Activated gamma-delta T cell treated with anti-CD3 and anti-CD28 coated beads, Interleukin-2, amount 50 U/mL, for 16 hours (primary cell): ENCODE results near the gene GJA8.
A peak's percentile ranks its signal among the peaks of the same experiment; 100 is the strongest.
"Not testable (repeated sequence)": the region's sequence is repeated elsewhere in the genome, so short reads cannot be mapped to it uniquely, and the experiment has no call there.

Experiments
- DNase-seq: peaks from one replicate; pipeline ENCODE4 v3.0.0-alpha.2; 2020; ENCODE audit warnings: low read depth

GJA8 gene

DNA sequence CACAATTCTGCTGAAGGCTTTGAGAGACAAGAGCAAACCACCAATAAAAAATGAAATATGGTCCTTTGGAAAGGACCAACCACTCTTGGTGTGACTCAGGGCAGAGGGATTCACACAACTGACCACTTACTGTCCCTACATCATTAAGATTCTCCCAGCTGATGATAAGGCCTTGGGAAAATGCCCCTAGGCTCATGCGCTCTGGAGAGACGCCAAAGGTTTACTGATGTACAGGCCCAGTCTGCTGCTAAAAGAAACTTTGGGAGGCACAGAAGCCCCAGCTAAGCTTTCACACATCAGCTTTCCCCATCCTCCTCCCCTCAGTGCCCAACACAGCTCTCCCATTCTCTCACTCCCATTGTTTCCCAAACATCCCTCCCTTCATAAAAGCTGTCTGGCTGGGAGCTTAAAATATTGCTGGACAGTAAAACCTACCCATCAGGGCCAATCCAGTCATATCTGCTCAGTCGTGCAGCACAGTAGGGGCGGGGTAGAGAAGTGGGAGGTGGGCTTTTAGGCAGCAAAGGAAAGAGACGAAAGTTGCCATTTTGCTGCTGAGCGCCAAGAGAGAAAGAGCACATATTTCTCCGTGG is at the start of gene GJA8:
Gene GJA8 (plus strand): TSS at position 543 of the 593 bp plus-strand sequence. CDS start 5,161 bp downstream, outside the sequence.
- no peak for DNase-seq

DNA sequence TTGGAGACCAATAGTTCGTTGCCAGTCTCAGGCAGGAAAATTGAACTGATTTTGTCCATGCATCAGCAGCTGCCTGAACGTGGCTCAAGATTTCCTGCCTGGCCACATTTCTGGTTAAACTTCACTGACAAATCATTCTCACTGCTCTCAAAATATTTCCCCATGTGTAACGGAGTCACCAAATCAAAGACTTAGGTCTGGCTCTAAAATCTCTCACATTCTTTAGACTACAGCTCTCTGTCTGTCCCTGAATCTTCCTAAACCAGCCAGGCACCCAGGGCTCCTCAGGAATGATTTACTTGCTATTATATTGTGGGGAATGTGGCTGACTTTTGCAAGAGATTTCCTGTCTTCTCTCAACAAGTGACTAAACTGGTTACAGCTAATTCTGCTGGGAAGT is 49.2 kb upstream of the GJA8 start:
- no peak for DNase-seq

DNA sequence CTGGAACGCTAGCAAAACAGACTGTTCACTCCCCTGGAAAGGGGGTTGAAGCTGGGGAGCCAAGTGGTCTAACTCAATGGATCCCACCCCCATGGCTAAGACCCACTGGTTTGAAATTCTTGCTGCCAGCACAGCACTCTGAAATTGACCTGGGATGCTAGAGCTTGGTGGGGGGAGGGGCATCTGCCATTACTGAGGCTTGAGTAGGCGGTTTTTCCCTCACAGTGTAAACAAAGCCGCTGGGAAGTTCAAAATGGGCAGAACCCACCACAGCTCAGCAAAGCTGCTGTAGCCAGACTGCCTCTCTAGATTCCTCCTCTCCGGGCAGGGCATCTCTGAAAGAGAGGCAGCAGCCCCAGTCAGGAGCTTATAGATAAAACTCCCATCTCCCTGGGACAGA is 47.6 kb upstream of the GJA8 start:
- not testable (repeated sequence) for DNase-seq

DNA sequence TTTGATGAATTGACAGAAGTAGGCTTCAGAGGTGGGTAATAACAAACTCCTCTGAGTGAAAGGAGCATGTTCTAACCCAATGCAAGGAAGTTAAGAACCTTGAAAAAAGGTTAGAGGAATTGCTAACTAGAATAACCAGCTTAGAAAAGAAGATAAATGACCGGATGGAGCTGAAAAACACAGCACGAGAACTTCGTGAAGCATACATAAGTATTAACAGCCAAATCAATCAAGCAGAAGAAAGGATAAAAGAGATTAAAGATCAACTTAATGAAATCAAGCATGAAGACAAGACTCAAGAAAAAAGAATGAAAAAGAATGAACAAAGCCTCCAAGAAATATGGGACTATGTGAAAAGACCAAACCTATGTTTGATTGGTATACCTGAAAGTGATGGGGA is 46.6 kb upstream of the GJA8 start:
- DNase-seq: not testable (repeated sequence)

DNA sequence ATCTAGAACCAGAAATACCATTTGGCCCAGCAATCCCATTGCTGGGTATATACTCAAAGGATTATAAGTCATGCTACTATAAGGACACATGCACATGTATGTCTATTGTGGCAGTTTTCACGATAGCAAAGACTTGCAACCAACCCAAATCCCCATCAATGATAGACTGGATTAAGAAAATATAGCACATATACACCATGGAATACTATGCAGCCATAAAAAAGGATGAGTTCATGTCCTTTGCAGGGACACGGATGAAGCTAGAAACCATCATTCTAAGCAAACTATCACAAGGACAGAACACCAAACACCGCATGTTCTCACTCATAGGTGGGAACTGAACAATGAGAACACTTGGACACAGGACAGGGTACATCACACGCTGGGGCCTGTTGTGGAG is 35.4 kb upstream of the GJA8 start:
- not testable (repeated sequence) for DNase-seq

DNA sequence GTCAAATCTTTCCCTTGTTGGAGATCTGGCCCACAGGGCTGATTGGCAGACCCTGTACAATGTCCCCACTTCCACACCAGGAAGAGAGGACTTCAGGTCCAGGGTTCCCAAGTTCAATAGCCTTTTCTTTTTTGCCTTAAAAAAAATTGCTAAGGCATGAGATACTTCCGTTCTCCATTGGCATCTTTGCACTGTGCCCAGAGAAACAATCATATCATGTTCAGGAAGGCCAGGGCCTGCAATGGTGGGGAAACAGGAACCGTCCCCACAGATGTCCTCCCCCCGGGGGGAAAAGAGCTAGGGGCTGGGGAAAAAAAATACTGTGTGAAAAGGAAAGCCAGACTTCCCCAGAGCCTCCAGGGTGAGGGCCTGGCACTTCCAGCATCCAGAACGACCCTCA is 24.6 kb upstream of the GJA8 start:
- DNase-seq: no peak

DNA sequence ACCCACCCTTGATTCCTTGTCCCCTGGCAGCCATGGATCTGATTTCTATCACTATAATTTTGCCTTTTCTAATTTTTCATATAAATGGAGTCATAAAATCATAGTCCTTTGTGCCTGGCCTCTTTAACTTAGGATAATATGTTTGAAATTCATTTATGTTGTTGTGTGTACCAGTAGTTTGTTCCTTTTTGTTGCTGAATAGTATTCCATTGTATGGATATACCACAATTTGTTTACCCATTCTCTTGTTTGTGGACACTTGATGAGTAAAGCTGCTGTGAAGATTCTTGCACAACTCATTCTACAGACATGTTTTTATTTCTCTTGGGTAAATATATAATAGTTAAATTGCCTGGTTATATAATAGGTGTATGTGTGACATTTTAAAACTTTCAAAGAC is 22.7 kb upstream of the GJA8 start:
- DNase-seq: no peak

DNA sequence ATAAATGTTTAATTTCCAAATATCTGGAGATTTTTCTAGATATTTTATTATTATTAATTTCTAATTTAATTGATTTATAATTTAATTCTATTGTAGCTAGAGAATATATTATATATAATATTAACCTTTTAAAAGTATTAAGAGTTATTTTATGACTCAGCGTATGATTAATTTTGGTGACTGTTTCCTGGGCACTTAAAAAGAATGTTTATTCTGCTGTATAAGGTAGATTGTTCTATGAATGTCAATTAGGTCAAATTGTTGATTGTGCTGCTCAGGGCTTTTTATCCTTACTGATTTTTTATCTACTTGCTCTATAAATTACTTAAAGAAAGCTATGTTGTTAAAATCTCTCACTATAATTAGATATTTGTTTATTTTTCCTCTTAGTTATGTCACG is 20.1 kb upstream of the GJA8 start:
- DNase-seq: no peak

DNA sequence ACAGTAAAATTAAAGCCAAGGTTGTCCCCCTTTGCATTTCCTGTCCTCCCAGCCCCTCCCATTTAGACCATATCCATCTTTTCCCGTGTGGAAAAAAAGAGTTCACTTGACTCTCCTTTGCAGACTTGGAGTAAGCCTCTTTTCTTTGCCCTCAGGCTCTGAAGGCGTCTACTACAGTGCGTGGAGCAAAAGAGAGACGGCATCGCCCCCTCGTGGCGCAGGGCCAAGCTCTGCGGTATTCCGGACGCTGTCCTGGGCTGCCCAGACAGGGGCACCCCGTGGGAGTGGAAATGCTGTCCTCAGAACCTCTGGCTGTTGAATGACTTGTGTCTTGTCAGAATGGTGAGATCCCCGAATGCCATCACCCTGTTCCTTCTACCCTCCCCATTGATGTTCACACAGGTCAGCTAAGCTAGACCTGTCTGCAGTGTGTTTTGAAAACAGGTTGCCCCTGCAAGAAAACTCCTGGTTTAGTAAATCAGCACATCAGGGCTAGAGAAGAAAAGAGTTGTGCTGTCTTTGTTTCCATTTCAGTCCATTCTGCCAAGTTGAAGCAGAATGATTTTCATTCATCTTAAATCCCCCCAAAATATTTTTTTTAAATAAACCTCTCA is 12.3 kb upstream of the GJA8 start:
- DNase-seq: peak; percentile 28

DNA sequence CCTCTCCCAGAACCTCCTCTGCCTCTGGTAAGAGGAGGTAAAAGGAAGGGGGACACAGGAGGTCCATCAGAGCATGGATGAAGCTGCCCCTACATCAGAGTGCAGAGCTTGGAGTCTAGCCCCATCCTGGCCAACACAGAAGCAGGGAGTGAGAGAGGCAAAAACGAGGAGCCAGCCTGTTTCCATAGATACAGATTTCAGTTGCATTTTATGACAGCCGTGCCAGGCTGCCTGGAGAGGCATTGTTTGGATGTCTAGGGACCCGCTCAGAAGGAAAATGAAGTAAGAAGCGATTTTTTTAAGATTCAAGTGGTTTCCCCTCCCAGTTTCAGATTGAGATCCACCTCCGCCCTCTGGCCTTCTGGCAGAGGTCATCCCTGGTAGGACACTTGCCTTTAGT is 11.5 kb upstream of the GJA8 start:
- no peak for DNase-seq

DNA sequence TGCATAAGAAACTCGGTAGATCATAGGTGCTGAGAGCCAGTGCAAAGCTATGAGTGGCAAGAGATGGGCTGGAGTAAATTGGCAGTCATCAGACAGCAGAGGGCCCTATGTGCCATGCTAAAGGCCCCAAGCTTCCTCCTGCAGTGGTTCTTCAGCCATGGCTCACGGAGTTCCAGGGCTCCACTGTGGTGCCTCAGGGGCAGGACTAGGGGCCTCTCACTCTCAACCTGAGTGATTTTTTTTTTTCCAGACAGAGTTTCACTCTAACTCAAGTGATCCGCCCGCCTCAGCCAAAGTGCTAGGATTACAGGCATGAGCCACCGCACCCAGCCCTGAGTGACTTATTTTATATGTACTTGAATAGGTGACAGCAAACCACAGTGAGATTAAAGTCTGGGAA is 10.4 kb upstream of the GJA8 start:
- no peak for DNase-seq

DNA sequence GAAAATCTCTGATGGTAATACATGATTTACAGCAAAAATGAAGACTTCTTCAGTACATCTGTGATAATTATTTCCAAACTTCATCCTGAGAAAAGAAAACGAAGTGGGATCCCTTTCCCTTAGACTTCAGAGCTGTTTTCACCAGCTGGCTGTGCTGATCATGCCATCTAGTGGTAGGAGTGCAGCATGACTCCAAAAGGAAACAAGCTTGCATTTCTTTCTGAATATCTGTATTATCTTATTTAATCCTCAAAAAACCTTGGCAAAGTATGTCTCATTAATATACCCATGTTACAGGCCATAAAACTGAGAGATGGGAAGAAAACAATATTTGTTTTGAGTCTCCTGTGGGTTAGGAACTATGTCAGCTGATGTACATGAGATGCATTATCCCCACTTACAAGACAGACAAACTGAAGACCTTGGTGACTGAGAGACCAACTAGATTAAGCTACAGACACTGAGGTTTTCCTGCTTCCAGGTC is 9.8 kb upstream of the GJA8 start:
- DNase-seq: no peak

DNA sequence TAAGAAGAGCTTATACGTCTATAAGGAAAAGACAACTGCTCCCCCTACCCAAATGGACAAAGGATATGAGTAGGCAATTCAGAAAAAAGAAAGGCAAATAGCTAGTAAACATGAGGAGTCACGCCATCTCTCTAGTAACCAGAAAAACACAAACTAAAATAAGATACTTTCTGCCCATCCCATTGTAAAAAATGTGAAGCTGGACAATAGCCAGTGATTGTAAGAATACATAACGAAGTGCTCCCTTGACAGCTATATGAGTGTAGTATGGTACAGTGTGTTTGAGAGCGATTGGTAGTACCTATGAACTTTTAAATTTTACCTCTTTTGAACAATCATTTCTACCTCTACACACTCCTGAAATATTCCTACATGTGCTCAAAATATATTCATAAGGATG is 7.5 kb upstream of the GJA8 start:
- no peak for DNase-seq

DNA sequence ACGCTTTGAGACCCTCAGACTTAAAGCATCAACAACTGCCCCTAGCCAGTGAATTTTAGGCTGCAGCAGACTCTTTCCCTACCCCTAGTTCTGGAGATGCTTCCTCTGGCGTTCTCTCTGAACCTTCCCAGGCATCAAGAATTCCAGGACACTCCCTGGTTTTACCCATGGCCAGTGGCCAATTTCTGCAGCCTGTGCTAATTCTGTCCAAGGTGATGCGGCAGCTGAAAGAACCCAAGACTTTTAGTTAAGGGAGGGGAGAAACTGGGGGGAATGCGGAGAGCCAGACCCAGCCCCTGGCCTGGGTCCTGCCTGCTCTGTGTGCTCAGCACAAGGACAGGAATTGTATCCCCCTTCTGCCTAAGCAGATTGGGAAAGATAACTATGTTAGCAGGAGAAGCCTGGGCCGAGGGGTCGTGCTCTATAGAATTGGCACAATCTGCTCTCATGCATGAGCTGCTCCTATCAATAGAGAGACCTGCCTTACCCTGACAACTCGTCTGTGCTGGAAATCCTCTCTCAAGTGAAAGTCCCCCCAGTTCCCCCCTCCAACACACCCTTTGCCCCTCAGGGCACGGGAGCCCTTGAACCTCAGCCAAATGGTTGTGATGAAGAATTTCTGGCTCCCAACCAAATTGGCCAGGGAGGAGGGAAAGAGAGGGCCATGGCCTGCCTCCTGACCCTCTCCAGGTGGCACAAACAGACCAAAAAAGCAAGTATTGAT is 5.4 kb upstream of the GJA8 start:
- no peak for DNase-seq

DNA sequence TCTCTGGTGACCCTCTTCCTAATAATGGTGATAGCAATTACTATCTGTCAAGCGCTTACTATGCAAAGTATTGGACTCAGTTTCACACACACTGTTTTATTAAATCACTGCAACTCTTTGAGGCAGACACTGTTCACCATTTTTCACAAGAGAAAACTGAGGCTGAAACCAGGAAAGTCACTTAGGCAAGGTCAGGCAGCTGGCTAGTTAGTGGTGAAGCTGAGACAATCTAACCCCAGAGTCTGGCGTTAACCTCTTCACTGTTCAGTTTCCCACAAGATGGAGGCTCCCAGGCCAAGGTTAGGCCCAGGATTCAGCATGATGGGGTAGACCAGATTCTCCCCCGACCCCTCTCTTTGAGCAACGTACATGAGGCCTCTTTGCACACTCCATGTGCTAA is 4.8 kb upstream of the GJA8 start:
- DNase-seq: no peak

DNA sequence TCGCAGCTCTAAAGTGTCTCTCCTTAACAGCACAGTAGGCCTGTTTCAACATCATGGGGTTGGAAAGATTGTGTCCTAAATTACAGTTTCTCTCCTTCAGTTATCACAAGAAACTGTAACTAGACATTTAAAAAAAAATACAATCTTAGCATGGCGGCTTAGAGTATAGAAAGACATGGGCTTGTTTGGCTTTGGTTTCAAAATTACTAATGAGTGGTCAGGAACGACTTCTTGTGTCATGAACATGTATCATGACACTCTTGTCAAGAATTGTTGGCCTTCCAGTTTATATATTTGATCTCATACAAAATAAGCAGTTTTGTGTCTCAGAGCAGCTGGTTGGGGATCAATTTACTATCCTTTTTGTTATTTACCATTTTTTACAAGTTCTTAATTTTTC is 2.1 kb downstream of the GJA8 start:
- no peak for DNase-seq

DNA sequence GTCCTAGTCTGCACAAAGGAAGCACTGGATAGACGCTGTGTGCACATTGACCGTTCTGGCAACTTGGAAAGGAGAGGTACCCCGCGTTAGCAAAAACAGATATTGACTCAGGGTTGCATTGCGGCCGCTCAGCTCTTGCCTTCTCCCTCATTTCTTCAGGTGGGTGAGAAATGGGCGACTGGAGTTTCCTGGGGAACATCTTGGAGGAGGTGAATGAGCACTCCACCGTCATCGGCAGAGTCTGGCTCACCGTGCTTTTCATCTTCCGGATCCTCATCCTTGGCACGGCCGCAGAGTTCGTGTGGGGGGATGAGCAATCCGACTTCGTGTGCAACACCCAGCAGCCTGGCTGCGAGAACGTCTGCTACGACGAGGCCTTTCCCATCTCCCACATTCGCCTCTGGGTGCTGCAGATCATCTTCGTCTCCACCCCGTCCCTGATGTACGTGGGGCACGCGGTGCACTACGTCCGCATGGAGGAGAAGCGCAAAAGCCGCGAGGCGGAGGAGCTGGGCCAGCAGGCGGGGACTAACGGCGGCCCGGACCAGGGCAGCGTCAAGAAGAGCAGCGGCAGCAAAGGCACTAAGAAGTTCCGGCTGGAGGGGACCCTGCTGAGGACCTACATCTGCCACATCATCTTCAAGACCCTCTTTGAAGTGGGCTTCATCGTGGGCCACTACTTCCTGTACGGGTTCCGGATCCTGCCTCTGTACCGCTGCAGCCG is 5.4 kb downstream of the GJA8 start:
- no peak for DNase-seq

DNA sequence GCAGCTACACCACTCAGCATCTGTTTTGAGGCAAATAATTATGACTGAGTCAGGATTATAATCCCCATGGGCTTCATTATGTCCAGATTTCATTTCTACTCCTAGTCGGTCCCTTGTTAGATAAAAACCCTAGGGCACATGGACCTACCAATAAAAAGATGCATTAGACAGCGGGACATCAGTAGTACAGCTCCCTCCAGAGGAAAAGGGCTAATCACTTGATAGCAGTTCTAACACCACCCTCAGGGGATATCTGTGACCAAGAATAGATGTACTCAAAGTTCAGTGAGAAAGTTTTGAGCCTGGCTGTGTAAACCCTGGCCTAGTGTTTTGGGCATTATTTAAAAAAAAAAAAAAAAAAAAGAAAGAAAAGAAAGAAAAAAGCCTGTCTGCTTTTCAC is 10.0 kb downstream of the GJA8 start:
- no peak for DNase-seq

DNA sequence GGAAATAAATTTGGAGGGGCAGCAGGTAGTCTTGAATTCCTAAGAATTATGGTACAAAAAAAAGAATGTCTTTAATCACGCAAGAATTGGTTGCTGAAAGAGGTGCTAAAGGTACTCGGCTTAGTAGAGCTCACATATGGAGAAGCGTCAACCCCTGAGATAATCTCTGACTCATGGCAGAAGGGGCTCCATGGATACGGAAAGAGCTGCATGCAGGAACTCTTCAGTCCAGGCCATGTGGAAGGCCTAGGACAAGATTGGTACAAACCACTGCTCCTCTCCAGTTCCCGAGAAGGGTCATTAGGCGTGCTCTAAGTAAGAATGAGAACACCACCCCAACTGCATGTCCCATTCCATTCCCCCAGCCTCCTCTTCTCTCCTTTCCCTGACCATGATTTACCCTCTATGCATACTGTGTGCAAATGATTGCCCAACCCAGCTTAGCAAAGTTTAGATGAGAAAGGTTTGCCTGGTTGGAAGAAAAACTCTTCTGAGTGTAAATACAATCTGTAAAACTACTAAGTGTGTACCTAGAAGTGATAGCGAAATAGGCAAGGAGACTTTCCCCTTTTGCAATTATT is 10.9 kb downstream of the GJA8 start:
- no peak for DNase-seq

DNA sequence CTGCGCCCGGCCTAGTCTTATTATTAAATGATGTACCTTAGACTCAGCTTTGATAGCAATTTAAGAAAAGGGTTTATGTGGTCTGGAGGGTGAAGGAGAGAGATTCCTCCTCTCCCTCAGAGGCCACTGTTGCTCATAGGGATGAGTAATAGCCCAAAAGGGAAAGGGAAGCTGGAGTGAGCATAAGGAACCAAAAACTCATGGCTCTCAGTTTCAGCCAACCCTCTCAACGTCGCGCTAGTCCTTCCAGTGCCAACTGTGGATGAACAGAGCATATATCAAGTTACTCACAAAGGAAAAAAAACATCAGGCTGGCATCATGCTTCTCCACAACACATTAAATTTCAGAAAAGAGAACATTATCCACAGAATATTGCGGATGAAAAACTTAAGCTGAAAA is 17.3 kb downstream of the GJA8 start:
- DNase-seq: no peak

DNA sequence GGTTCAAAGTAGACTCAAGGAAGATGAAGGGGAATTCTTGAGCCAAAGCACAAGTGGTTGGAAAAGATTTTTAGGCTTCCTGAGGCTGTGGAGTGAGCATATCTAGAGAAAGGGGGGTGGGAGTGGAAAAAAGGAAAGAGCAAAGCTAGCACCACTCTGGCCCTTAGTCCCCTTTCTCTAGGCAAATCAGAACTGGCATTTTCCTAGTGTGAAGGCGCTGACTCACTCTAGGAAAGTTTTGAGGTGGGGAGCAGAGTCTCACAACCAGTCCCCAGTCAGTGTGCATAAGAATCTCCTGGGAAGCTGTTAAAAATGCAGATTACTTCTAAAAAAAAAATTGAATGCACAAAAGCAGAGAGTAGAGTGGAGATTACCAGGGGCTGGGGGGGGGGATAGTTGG is 22.2 kb downstream of the GJA8 start:
- no peak for DNase-seq

DNA sequence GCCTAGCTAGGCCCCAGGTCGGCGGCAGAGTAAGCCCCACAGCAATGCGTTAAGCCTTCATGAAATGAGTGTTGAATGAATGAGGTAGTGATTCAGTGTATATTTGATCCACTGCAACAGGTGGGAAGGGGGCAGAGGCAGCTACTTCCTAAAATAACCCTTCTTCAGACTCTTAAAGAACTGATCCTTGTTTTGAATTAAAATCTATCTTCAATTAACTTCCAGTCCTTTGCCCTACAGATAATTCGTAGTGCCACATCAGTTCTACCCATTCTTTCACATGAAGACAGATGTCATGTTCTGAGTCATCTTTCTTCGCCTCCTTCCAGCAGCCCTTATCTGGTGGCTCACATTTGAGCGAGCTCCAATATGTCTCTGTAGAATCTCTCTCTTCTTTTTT is 24.6 kb downstream of the GJA8 start:
- DNase-seq: not testable (repeated sequence)
